ENCODE data around the gene TBRG1. TPM values are rescaled to one million over a fixed set of nuclear protein-coding genes. Genes with fewer than 3 reads are reported as not detected.
A peak's percentile ranks its signal among the peaks of the same experiment; 100 is the strongest.

TBRG1 gene
- total and polyA plus RNA-seq, 2 of the 4 experiments (the other 2 are of a cell fraction), result 13.3 to 23.2 TPM

- no peak overlapping the region for H2BK15ac ChIP-seq (ENCODE audit: low read depth, low read length)
- no peak overlapping the region for H3K27ac ChIP-seq (ENCODE audit: insufficient read depth, low read length)
- peaks cover 27 to 43% of the 10 kb centered on the region in 2 experiments for H3K79me1 ChIP-seq (ENCODE audit: low read depth in 1 of 2, low read length in 2 of 2)
- no peak overlapping the region for H3K56ac ChIP-seq (ENCODE audit: extremely low read depth, insufficient read depth, low read length)
- H3K9ac ChIP-seq (ENCODE audit: low read depth, low read length), result no peak overlapping the region
- WGBS, 2 experiments (ENCODE audit: extremely low coverage in 2 of 2, insufficient read length in 1 of 2), result no CpG with 5 or more reads among the region's 5 CpGs
- no peak overlapping the region for H3K14ac ChIP-seq (replicated peaks; ENCODE audit: low read depth, low read length)
- no peak overlapping the region for H3K4ac ChIP-seq (ENCODE audit: low read depth, low read length)
- ATAC-seq (ENCODE audit: low read depth), result no peak
- no peak overlapping the region for H4K5ac ChIP-seq (ENCODE audit: low read depth, low read length)
- no peak overlapping the region for H2AK9ac ChIP-seq (replicated peaks; ENCODE audit: low read depth, low read length, poor library complexity)
- TF ChIP-seq POLR2A (IDR thresholded peaks at IDR 0.05; ENCODE audit: low read depth, low read length) (no peak), CEBPB (IDR thresholded peaks at IDR 0.05; ENCODE audit: low read depth, low read length) (peak; percentile 62)
- no peak overlapping the region for H2BK120ac ChIP-seq (ENCODE audit: low read depth, low read length)
- no peak for DNase-seq
- no peak overlapping the region for H4K8ac ChIP-seq (ENCODE audit: low read depth in 2 of 2, low read length in 2 of 2)
- H3K9me3 ChIP-seq (ENCODE audit: control insufficient read depth, insufficient read depth, low read length), result no peaks in the 10 kb centered on the region
- no peak overlapping the region for H4K91ac ChIP-seq (ENCODE audit: insufficient read depth, low read depth, low read length)
- no TSS peak for BruUV-seq (replicated peaks)
- H2BK5ac ChIP-seq (ENCODE audit: low read depth, low read length, poor library complexity, severe bottlenecking), result no peak overlapping the region
- no peak overlapping the region for H2BK20ac ChIP-seq (ENCODE audit: low read depth, low read length)
- H3K9me1 ChIP-seq (ENCODE audit: insufficient read depth, low read length), result 0 out of 2 replicates have a peak, but pooled peaks cover 8% of the 10 kb centered on the region
- peaks cover 36% of the 10 kb centered on the region for H3K36me3 ChIP-seq (ENCODE audit: control insufficient read depth, insufficient read depth, low read length)
- no peaks in the 10 kb centered on the region; the same call in 1 of the 2 replicates for H4K20me1 ChIP-seq (ENCODE audit: insufficient read depth, low read length)
- ChIA-PET CTCF (interaction anchor here (0.7 to 1.0 kb wide), 2 partner anchors 17 to 556 kb away, joined by 3 to 4 read pairs; no protein-coding TSS in a partner anchor), POLR2A (ENCODE audit: unreplicated experiment) (interaction anchor here (0.9 kb wide), 1 partner anchor 10 kb away, joined by 3 read pairs; no protein-coding TSS in a partner anchor)
- H3K4me1 ChIP-seq (ENCODE audit: control insufficient read depth, insufficient read depth, low read length), result no peaks in the 10 kb centered on the region; the same call in 1 of the 2 replicates
- H3K18ac ChIP-seq (ENCODE audit: low read depth, low read length), result no peak overlapping the region
- intact Hi-C loops (cut with micrococcal nuclease), result no loop called here
- no peak overlapping the region for H2AK5ac ChIP-seq (ENCODE audit: low read depth, low read length)
- no peak overlapping the region for H2AFZ ChIP-seq (replicated peaks; ENCODE audit: low read length, poor library complexity)
- no peaks in the 10 kb centered on the region for H3K27me3 ChIP-seq (ENCODE audit: control insufficient read depth, insufficient read depth, low read length)
- in situ Hi-C loops (cut with MboI; ENCODE audit: low sequenced_read_pairs), result loop anchor here (25.0 kb wide), 1 partner anchor 960 kb away; the partner anchor contains the start of gene STT3A
- no peak overlapping the region for H3K4me2 ChIP-seq (ENCODE audit: low read depth, low read length)
- dilution Hi-C loops (cut with HindIII; ENCODE audit: low sequenced_read_pairs, unreplicated experiment), result no loop called here
- no peak overlapping the region for H3K23ac ChIP-seq (ENCODE audit: low read depth, low read length)
- H3K4me3 ChIP-seq (ENCODE audit: insufficient read depth, low read depth, low read length), result no peak overlapping the region
Observed at GRCh38 chr11:124627546-124627945, 4.9 kb downstream of the TBRG1 start.
